T1000 (cell line): ENCODE results near the gene SELENOK.

Experiments
- DNase-seq: peaks from one replicate; lab custom pipeline; 2025; ENCODE audit warnings: mixed read lengths; lab: John Stamatoyannopoulos, UW

The SELENOK gene

GRCh38 chr3:53842436-53843194 is 49.0 kb downstream of the SELENOK start:
- DNase-seq: no peak

GRCh38 chr3:53841296-53841695 is 50.4 kb downstream of the SELENOK start:
- DNase-seq: no peak

- DNase-seq: no peak
Observed at GRCh38 chr3:53837331-53837730, 54.3 kb downstream of the SELENOK start.

- DNase-seq: no peak
Observed at GRCh38 chr3:53836084-53836872, 55.4 kb downstream of the SELENOK start.

DNA sequence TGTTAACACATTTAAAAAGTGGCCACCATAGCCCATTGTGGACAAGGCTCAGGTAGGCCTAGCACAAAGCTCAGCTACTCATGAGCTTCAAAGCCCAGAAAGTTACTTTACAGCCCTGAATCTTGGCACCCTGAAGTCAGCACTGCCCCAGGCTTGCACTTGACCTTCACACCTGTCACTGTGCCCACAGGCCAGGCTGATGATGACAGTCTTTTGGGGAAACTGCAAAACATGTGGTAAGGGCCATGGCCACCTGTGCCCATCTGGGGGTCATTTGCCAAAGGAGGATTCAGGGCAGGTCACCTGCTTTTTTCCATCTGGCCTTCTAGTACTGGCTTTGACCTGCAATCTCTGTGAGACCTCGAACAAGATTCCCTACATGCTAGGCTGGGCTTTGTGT is 56.4 kb downstream of the SELENOK start:
- no peak for DNase-seq

DNA sequence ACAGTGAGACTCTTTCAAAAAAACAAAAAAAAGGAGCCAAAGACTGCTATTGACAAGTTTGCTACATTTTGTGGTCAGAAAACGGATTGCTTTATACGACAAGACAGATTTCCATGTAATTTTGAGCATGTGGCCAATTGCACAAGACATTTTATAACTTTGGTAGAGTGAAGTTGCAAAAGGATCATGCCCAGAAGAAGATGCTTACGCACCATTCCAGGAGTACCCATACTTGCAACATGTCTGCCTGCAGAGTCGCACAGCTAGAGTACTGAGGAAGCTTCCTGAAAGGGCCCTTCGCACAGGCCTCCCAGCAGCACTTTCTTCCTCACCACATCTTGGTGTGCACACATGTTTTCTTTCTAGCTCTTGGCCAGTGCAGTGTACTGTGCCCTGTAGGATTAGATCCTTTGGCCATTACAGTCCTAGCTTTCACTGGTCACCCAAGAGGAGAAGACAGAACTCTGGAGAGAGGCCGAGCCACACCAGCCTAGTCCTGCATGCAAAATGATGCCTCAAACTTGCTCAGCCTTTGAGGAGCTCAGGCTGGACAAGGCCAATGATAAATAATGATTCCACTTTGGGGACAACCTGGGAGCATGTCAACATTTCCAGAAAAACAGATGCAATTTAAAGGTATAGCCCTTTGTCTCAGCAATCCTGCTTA is 57.1 kb downstream of the SELENOK start:
- no peak for DNase-seq
